Measurements from ENCODE around the gene DSP. TPM values are rescaled to one million over a fixed set of nuclear protein-coding genes. Genes with fewer than 3 reads are reported as not detected.
A peak's percentile ranks its signal among the peaks of the same experiment; 100 is the strongest.

Gene DSP
- total RNA-seq, 1 donor from 2014 or later, result 80.1 TPM

DNA sequence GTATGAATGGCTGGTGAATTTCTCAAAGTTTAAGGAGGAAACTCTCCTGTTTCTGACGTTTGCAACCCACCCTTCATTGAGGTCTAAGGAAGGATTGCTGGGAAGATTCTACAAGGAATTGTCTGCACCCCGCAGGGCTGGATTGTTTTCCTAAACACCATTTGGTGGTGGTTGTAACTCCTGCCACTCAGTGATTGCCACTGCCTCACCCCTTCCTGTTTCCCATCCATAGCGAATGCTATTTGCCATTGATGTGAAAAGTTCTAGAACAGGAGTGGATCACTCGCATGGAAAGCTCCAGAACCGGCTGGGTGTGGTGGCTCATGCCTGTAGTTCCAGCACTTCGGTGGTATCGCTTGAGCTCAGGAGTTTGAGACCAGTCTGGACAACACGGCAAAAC, 8.7 kb upstream of the DSP start:
- no peak overlapping the region for H3K4me3 ChIP-seq (ENCODE audit: low read depth, low read length)
- no peak for DNase-seq (ENCODE audit: low read depth)

DNA sequence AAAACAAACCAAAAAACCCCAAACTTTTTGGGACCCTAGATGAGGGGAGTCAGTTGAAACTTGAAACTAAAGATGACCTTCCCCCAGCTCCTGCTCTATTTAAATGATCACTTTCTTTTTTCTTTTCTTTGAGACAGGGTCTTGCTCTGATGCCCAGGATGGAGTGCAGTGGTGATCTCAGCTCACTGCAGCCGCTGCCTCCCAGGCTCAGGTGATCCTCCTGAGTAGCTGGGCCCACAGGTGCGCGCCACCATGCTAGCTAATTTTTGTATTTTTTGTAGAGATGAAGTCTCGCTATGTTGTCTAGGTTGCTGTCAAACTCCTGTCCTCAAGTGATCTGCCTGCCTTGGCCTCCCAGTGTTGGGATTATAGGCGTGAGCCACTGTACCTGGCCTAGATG, 7.3 kb upstream of the DSP start:
- no peak for DNase-seq (ENCODE audit: low read depth)
- H3K4me3 ChIP-seq (ENCODE audit: low read depth, low read length), result no peak overlapping the region
- TF ChIP-seq, protein P1, sequence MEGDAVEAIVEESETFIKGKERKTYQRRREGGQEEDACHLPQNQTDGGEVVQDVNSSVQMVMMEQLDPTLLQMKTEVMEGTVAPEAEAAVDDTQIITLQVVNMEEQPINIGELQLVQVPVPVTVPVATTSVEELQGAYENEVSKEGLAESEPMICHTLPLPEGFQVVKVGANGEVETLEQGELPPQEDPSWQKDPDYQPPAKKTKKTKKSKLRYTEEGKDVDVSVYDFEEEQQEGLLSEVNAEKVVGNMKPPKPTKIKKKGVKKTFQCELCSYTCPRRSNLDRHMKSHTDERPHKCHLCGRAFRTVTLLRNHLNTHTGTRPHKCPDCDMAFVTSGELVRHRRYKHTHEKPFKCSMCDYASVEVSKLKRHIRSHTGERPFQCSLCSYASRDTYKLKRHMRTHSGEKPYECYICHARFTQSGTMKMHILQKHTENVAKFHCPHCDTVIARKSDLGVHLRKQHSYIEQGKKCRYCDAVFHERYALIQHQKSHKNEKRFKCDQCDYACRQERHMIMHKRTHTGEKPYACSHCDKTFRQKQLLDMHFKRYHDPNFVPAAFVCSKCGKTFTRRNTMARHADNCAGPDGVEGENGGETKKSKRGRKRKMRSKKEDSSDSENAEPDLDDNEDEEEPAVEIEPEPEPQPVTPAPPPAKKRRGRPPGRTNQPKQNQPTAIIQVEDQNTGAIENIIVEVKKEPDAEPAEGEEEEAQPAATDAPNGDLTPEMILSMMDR (conservative IDR thresholded peaks at IDR 0.05; ENCODE audit: low read depth, low read length), result no peak

More for the DNA sequence above, 8.7 kb upstream of the DSP start:
- TF ChIP-seq, protein P1 (conservative IDR thresholded peaks at IDR 0.05; ENCODE audit: low read depth, low read length), result no peak

DNA sequence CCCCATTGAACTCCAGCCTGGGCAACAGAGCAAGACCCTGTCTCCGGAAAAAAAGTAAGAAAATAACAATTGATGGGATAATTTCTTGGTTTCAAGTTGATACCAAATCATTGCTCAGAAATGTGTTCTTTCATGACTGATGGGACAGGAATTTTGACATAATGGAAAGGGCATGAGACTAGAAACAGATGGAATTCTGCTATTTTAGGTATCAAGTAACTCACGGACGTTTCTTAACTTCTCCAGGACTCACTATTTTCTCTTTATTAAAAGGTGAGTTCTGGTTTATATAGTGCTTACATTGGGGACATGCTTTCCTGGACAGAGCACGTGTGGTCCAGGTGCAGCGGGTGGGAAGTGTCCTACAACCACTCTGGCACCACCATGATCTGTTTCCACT, 6.0 kb upstream of the DSP start:
- TF ChIP-seq, protein P1 (conservative IDR thresholded peaks at IDR 0.05; ENCODE audit: low read depth, low read length), result no peak
- DNase-seq (ENCODE audit: low read depth), result no peak
- no peak overlapping the region for H3K4me3 ChIP-seq (ENCODE audit: low read depth, low read length)

DNA sequence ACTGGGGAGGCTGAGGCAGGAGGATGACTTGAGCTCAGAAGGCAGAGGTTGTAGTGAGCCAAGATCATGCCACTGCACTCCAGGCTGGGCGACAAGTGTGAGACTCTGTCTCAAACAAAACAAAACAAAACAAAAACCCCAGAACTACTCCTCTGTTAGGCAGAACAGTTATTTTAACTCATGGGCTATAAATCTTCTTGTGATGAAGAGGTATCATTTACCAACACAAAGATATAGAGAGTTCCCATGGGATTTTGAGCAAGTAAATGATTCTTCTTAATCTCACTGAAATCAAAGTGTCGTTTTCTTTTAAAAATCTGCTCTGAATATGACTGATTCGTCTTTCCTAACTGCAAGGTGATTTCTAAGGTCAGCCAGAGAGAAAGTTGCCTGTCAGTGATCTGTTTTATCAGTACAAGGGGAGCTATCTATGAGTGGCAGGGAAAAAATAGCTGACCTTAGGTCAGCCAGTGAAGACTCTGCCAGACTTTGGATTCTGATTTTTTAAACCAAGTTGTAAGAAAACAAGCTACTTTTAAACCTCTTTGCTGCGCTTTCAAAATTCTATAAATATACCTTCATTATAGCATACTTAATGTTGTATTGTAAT, 3.8 kb upstream of the DSP start:
- TF ChIP-seq, protein P1 (conservative IDR thresholded peaks at IDR 0.05; ENCODE audit: low read depth, low read length), result no peak
- H3K4me3 ChIP-seq (ENCODE audit: low read depth, low read length), result no peak overlapping the region

DNA sequence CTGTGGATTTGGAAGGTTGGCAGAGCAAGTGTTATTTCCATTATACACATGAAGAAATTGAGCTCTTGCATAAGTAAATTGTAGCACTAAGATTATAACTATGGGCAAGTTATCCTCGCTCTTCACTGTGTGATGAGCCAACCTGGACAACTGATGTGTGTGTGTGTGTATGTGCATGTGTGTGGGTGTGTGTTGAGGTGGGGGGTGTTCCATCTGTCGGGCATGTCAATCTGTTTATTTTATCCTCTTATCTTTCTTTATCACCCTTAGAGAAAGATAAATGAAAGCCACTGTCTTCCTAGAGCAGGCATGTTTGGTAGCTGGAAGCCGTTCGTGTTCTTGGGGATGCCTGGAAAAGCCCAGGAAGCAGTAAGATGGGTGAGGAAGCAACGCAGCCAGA, 3.0 kb upstream of the DSP start:
- DNase-seq (ENCODE audit: low read depth), result no peak
- TF ChIP-seq, protein P1 (conservative IDR thresholded peaks at IDR 0.05; ENCODE audit: low read depth, low read length), result no peak
- H3K4me3 ChIP-seq (ENCODE audit: low read depth, low read length), result no peak overlapping the region

More for the DNA sequence above, 3.8 kb upstream of the DSP start:
- DNase-seq (ENCODE audit: low read depth), result no peak

DNA sequence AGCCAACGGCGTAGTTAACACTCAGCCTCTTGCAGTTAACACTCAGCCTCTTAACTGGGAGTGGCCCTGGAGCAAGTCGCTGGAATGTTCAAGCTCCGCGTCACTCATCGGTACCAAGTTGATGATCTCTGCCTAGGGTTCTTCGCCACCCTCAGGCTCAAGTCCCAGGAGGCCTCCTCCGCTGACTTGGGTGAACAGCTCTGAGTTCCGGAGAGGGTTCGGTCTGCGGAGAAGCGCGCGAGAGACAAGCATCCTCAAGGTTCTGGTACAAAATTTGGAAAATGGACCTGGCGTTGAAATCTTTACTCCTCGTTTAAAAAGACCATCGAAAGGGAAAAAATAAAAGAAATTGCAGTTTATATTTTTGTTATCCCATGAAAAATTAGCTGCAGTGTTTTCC, 876 bp upstream of the DSP start:
- TF ChIP-seq, protein P1 (conservative IDR thresholded peaks at IDR 0.05; ENCODE audit: low read depth, low read length), result no peak
- H3K4me3 ChIP-seq (ENCODE audit: low read depth, low read length), result peak overlapping the region; percentile 90
- DNase-seq (ENCODE audit: low read depth), result no peak

Measured in epithelial cell of proximal tubule (primary cell).